Activated T-cell treated with anti-CD3 and anti-CD28 coated beads for 48 hours (primary cell): ENCODE results near the gene MT1G.
"Not testable (repeated sequence)": the region's sequence is repeated elsewhere in the genome, so short reads cannot be mapped to it uniquely, and the experiment has no call there.

ENCODE experiments used
- DNase-seq: peaks from one replicate; pipeline ENCODE4 v3.0.0-alpha.2; 2020; ENCODE audit warnings: low read depth

The MT1G gene

GRCh38 chr16:56636616-56637413 is 31.1 kb downstream of the MT1G start:
- no peak for DNase-seq

- DNase-seq, result no peak
Measured at GRCh38 chr16:56635441-56635967, 32.4 kb downstream of the MT1G start.

DNA sequence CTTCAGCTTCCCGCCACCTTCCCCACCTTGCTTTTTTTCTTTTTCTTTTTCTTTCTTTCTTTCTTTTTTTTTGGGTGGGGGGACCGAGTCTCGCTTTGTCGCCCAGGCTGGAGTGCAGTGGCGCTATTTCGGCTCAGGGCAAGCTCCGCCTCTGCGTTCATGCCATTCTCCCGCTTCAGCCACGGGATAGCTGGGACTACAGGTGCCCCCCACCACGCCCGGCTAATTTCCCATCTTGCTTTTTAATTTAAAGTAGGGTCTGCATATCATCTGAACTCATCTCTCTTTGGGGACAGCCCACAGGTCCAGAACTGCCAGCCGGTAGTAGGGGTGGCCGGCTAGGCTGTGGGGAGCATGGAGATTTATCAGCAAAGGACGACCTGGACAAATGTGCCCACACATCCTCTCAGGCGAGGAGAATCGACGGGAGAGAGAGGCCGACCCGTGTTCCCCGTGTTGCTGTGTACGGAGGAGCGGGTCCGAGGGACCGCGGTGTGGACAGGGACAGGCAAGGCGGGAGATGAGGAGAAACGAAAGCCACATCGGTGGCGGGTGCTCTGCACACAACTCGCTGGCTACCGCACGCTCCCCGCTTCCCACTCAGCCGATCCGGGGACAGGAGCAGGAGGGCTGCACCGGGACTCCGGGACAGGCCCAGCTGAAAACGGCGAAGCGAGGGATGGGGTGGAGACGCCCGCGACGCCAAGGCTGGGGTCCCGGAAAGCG is 33.0 kb downstream of the MT1G start:
- no peak for DNase-seq

GRCh38 chr16:56633535-56633934 is 34.3 kb downstream of the MT1G start:
- no peak for DNase-seq

DNA sequence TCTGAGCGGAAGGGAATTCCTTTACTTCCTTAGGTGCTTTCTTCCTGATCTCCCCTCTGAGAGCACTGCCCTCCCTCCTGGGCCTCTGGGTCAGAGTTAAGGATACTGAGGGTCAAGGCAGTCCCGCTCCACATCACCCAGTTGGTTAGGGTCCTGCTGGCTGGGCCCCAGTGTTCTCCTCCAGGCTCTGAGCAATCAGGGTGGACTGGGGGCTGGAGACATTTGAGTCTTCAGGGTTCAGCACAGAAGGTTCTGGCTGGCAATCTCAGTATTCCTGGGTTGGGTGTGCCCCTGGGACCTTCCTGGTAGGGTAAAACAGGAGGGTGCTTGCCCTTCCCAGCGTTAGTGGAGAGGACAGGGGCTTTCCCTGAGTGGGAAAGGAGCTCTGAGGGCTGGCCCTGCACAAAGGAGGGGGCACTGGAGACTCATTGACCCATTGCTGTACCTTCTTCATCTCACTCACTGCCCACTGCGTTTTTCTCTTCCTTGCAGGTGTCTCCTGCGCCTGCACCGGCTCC is 35.0 kb downstream of the MT1G start:
- DNase-seq, result no peak

DNA sequence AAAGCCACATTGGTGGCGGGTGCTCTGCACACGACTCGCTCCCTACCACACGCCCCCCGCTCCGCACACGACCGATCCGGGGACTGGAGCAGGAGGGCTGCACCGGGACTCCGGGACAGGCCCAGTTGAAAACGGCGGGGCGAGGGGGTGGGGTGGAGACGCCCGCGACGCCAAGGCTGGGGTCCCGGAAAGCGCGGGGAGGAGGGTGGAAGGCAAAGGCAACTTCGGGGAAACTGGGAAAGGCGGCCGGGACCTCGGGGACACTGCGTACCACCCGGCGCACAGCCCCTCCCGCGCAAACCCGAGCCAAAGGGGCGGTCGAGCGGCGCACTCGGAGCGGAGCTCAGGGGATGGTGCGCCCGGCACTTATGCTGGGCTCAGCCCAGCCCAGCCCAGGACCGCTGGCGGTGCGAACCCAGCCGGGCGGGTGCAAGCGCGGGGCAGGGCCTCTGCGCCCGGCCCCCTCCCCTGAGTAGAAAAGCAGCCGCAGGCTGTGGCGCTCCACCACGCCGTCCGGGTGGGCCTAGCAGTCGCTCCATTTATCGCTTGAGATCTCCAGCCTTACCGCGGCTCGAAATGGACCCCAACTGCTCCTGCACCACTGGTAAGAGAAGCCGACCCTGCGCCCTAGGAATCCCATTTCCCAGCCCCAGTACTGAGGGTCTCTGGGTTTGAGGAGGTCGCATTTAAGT is 35.6 kb downstream of the MT1G start, which contains the start of gene MT1M:
Gene MT1M (plus strand): TSS at position 504 of the 692 bp plus-strand sequence. CDS start 73 bp downstream, at position 577.
- no peak for DNase-seq

DNA sequence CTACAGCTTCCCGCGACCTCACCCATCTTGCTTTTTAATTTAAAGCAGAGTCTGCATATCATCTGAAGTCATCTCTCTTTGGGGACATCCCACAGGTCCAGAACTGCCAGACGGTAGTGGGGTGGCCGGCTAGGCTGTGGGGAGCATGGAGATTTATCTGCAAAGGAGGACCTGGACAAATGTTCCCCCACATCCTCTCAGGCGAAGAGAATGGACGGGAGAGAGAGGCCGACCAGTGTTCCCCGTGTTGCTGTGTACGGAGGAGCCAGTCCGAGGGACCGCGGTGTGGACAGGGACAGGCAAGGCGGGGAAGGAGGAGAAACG is 36.1 kb downstream of the MT1G start:
- no peak for DNase-seq

DNA sequence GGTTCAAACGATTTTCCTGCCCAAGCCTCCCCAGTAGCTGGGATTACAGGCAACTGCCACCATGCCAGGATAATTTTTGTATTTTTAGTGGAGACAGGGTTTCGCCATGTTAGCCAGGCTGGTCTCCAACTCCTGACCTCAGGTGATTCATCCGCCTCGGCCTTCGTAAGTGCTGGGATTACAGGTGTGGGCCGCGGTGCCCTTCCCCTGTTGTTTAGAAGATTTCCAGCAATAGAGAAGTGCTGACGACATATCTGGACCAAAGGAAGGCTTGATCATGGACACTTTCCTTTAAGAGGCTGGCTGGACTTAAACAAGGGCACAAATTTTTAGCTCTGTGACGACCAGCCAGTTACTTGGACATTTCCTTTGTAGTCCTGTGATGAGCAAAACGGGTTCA is 36.7 kb downstream of the MT1G start:
- no peak for DNase-seq

DNA sequence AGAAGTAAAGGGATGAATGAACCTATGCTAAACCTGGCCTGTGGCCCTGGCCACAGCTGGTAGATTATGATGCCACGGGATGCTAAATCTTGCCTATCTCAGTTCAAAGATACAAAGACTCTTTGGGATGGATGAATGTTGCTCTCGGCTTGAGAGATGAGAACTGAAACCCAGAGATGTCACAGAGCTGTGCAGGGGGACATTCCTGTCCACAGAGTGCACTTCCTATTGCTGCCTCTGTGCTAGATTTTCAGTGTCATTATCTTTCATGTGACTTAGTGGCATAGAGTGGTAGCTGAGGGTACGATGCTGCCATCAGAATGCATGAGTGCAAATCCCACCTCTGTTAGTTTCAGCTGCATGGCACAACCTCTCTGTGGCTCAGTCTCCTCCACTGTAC is 37.7 kb downstream of the MT1G start:
- no peak for DNase-seq

DNA sequence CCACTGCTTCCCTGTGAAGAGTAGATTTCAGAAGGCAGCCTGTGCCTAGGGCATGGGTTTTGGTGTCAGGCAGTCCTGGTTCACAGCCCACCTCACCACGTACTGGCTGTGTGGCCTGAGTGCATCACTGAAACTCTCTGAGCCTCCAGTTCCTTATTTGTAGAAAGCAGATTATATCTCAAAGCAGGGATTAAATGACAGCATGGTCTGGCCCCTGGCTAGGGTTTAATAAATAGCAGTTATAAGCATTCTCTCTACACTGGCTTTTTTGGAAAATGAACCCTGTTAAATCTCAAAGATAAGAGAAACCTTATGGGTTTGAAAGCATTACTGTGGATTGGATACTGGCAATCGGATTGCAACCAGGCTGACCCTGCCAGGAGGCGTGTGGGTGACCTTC is 38.3 kb downstream of the MT1G start:
- DNase-seq, result no peak

- DNase-seq, result no peak
Measured at GRCh38 chr16:56628486-56629350, 39.1 kb downstream of the MT1G start.

GRCh38 chr16:56626685-56627084 is 41.2 kb downstream of the MT1G start:
- DNase-seq, result no peak

GRCh38 chr16:56625943-56626654 is 41.8 kb downstream of the MT1G start:
- no peak for DNase-seq

- DNase-seq, result peak; percentile 74
Measured at GRCh38 chr16:56625140-56625942, 42.5 kb downstream of the MT1G start, which contains the start of gene MT1E. TSS of gene MT1E (plus strand) at chr16:56625781. CDS start at chr16:56625852, 71 bp downstream.

DNA sequence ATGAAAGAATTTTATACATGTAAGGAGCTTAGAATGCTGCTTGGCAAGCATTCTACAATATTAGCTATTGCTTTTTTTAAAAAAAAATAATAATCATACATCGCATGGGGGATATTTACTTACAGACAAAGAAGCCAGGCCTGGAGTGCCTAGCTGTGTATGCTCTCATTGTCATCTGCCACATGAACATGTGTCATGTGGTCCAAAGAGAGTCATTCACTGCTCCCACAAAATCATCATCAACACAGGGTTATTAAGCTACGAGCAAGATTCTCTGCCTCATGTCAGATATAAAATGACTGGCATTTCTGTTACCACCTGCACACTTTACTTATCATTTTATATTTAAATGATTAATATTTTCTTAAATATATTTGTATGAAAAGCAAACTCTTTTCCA is 44.2 kb downstream of the MT1G start:
- DNase-seq, result no peak

DNA sequence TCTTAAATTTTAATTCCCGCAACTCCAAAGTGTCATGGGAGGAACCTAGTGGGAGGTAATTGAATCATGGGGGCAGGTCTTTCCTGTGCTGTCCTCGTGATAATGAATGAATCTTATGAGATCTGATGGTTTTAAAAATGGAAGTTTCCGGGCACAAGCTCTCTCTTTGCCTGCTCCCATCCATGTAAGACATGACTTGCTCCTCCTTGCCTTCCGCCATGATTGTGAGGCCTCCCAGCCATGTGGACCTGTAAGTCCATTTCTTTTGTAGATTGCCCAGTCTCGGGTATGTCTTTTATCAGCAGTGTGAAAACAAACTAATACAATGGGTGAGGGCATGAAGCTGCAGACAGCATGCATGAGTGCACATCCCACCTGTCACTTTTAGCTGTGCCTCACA is 44.7 kb downstream of the MT1G start:
- not testable (repeated sequence) for DNase-seq

- DNase-seq, result not testable (repeated sequence)
Measured at GRCh38 chr16:56621665-56622445, 46.0 kb downstream of the MT1G start.

- no peak for DNase-seq
Measured at GRCh38 chr16:56620339-56620897, 47.4 kb downstream of the MT1G start.

GRCh38 chr16:56618138-56618537 is 49.7 kb downstream of the MT1G start:
- DNase-seq, result no peak
